ENCODE data around the gene XK.
A peak's percentile ranks its signal among the peaks of the same experiment; 100 is the strongest.

DNA sequence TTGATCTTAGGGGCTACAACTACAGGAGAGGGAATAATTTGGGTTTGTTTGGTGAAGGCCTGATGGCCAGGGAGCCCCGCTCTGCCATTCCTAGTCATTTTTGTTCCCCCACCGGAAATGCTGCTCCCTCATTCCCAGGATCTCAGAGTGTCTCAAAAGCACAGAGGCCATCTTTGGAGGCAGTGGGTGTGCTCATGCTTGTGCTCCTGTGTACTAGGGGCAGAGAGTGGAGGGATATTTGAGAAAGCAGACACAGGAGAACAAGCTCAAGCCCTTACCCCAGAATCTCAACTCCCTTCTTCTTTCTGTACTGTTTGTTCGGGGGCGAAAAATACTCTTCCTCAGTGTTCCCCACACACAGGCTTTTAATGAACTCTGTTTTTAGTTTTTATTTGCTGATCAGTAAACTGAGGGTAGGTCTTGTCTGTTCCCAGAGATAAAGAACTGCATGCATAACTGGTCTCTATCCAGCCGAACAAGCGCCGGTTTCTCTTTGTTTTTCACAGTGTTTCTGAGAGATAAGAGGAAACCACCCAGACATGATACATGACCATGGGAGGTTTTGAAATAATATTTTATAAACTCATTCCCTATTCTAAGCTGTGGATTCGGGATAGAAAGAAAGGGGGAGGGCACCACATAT, 32.9 kb upstream of the XK start:
- TF ChIP-seq EZH2 (IDR thresholded peaks at IDR 0.05; ENCODE audit: borderline replicate concordance, low read depth, low read length): no peak
- peak; percentile 88 for TF ChIP-seq MEIS2 (IDR thresholded peaks at IDR 0.05; ENCODE audit: partially characterized antibody)
- TF ChIP-seq, protein P1, sequence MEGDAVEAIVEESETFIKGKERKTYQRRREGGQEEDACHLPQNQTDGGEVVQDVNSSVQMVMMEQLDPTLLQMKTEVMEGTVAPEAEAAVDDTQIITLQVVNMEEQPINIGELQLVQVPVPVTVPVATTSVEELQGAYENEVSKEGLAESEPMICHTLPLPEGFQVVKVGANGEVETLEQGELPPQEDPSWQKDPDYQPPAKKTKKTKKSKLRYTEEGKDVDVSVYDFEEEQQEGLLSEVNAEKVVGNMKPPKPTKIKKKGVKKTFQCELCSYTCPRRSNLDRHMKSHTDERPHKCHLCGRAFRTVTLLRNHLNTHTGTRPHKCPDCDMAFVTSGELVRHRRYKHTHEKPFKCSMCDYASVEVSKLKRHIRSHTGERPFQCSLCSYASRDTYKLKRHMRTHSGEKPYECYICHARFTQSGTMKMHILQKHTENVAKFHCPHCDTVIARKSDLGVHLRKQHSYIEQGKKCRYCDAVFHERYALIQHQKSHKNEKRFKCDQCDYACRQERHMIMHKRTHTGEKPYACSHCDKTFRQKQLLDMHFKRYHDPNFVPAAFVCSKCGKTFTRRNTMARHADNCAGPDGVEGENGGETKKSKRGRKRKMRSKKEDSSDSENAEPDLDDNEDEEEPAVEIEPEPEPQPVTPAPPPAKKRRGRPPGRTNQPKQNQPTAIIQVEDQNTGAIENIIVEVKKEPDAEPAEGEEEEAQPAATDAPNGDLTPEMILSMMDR (IDR thresholded peaks at IDR 0.05 in 2 of 3, conservative IDR thresholded peaks at IDR 0.05 in 1 of 3; ENCODE audit: insufficient read depth in 2 of 3, low read depth in 1 of 3, low read length in 3 of 3): no peak
- TF ChIP-seq, protein P2, sequence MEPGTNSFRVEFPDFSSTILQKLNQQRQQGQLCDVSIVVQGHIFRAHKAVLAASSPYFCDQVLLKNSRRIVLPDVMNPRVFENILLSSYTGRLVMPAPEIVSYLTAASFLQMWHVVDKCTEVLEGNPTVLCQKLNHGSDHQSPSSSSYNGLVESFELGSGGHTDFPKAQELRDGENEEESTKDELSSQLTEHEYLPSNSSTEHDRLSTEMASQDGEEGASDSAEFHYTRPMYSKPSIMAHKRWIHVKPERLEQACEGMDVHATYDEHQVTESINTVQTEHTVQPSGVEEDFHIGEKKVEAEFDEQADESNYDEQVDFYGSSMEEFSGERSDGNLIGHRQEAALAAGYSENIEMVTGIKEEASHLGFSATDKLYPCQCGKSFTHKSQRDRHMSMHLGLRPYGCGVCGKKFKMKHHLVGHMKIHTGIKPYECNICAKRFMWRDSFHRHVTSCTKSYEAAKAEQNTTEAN (CRISPR knock-in tag; IDR thresholded peaks at IDR 0.05): no peak
- TF ChIP-seq, protein P3, sequence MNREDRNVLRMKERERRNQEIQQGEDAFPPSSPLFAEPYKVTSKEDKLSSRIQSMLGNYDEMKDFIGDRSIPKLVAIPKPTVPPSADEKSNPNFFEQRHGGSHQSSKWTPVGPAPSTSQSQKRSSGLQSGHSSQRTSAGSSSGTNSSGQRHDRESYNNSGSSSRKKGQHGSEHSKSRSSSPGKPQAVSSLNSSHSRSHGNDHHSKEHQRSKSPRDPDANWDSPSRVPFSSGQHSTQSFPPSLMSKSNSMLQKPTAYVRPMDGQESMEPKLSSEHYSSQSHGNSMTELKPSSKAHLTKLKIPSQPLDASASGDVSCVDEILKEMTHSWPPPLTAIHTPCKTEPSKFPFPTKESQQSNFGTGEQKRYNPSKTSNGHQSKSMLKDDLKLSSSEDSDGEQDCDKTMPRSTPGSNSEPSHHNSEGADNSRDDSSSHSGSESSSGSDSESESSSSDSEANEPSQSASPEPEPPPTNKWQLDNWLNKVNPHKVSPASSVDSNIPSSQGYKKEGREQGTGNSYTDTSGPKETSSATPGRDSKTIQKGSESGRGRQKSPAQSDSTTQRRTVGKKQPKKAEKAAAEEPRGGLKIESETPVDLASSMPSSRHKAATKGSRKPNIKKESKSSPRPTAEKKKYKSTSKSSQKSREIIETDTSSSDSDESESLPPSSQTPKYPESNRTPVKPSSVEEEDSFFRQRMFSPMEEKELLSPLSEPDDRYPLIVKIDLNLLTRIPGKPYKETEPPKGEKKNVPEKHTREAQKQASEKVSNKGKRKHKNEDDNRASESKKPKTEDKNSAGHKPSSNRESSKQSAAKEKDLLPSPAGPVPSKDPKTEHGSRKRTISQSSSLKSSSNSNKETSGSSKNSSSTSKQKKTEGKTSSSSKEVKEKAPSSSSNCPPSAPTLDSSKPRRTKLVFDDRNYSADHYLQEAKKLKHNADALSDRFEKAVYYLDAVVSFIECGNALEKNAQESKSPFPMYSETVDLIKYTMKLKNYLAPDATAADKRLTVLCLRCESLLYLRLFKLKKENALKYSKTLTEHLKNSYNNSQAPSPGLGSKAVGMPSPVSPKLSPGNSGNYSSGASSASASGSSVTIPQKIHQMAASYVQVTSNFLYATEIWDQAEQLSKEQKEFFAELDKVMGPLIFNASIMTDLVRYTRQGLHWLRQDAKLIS (CRISPR knock-in tag; IDR thresholded peaks at IDR 0.05): no peak
- no peak for TF ChIP-seq NR3C1 (CRISPR knock-in tag; IDR thresholded peaks at IDR 0.05)
- peak; percentile 82 for TF ChIP-seq FOXM1 (IDR thresholded peaks at IDR 0.05; ENCODE audit: low read depth)
- TF ChIP-seq FOXM1 (CRISPR knock-in tag; IDR thresholded peaks at IDR 0.05; ENCODE audit: low read depth): no peak
- no peak for TF ChIP-seq POLR2A (conservative IDR thresholded peaks at IDR 0.05)
- TF ChIP-seq MXI1 (IDR thresholded peaks at IDR 0.05; ENCODE audit: low read depth, low read length): no peak
- no peak for TF ChIP-seq TAF15 (IDR thresholded peaks at IDR 0.05; ENCODE audit: low read depth, low read length)
- TF ChIP-seq HDAC6 (IDR thresholded peaks at IDR 0.05; ENCODE audit: low read depth, low read length): no peak
- TF ChIP-seq BRCA1 (IDR thresholded peaks at IDR 0.05): no peak
- TF ChIP-seq BRCA1 (CRISPR knock-in tag; IDR thresholded peaks at IDR 0.05): no peak

Measured in K562 (cell line).